Liver (tissue), 3 donors: ENCODE measurements around the gene DDHD1.

Experiments used
- ATF3 ChIP-seq: IDR thresholded peaks from 2 replicates; pipeline ENCODE4 v1.6.1; 2016; ENCODE audit warnings: antibody characterized with exemption
- CTCF ChIP-seq: fragments of 150-350 bp; IDR thresholded peaks from 2 replicates; pipeline ENCODE4 v1.5.1; 2017; ENCODE audit warnings: improper control_type of control experiment, low read depth, low read length; ENCODE audit not compliant: missing input control
- EGR1 ChIP-seq, 2 donors: IDR thresholded peaks; 2 replicates each; pipeline ENCODE4 v1.6.1; 2016 to 2018; ENCODE audit warnings: antibody characterized with exemption in 2 of 2, low read depth in 2 of 2
- GABPA ChIP-seq, 2 donors: IDR thresholded peaks in 1 of 2; conservative IDR thresholded peaks in 1 of 2; 2 replicates each; pipeline ENCODE4 v1.6.1; 2016; ENCODE audit warnings: antibody characterized with exemption in 2 of 2, mild to moderate bottlenecking in 1 of 2, moderate library complexity in 1 of 2
- RAD21 ChIP-seq, 2 donors: IDR thresholded peaks; 2 replicates each; pipeline ENCODE4 v1.6.1; 2016; ENCODE audit warnings: antibody characterized with exemption in 2 of 2, mild to moderate bottlenecking in 2 of 2
- REST ChIP-seq: IDR thresholded peaks from 2 replicates; pipeline ENCODE4 v1.6.1; 2016; ENCODE audit warnings: antibody characterized with exemption, mild to moderate bottlenecking
- SP1 ChIP-seq: IDR thresholded peaks from 2 replicates; pipeline ENCODE4 v1.6.1; 2018; ENCODE audit warnings: antibody characterized with exemption, mild to moderate bottlenecking
- YY1 ChIP-seq: IDR thresholded peaks from 2 replicates; pipeline ENCODE4 v1.6.1; 2016; ENCODE audit warnings: antibody characterized with exemption, mild to moderate bottlenecking
- donor health status: healthy.
- donor health status: healthy.

- TF ChIP-seq YY1: no peak
- TF ChIP-seq CTCF: no peak
- TF ChIP-seq EGR1 (IDR thresholded peaks at IDR 0.05; ENCODE audit: low read depth in 2 of 2): no peak
- TF ChIP-seq RAD21 (IDR thresholded peaks at IDR 0.05): no peak
- no peak for TF ChIP-seq GABPA (IDR thresholded peaks at IDR 0.05 in 1 of 2, conservative IDR thresholded peaks at IDR 0.05 in 1 of 2)
- TF ChIP-seq REST: no peak
- TF ChIP-seq ATF3: no peak
- no peak for TF ChIP-seq SP1
These were observed 90.3 kb downstream of the DDHD1 start for GRCh38 chr14:53062856-53063255.
